GM19035 (cell line): ENCODE results near the gene RREB1.

Experiments used
- ATAC-seq: cut with Tn5 transposase; IDR thresholded peaks from one replicate; pipeline ENCODE4 v1.9.1; 2021; ENCODE audit not compliant: unreplicated experiment

RREB1 gene

GRCh38 chr6:7159790-7160525 is 52.2 kb downstream of the RREB1 start:
- no peak for ATAC-seq

- ATAC-seq, result no peak
Measured at GRCh38 chr6:7161253-7161623, 53.5 kb downstream of the RREB1 start.

GRCh38 chr6:7161845-7162244 is 54.1 kb downstream of the RREB1 start:
- no peak for ATAC-seq

- ATAC-seq, result no peak
Measured at GRCh38 chr6:7163661-7164071, 55.9 kb downstream of the RREB1 start.

GRCh38 chr6:7164536-7165001 is 56.8 kb downstream of the RREB1 start:
- ATAC-seq, result no peak

- no peak for ATAC-seq
Measured at GRCh38 chr6:7165002-7165889, 57.5 kb downstream of the RREB1 start.

- ATAC-seq, result no peak
Measured at GRCh38 chr6:7165890-7166267, 58.1 kb downstream of the RREB1 start.

GRCh38 chr6:7166410-7167293 is 58.9 kb downstream of the RREB1 start:
- ATAC-seq, result no peak

- ATAC-seq, result no peak
Measured at GRCh38 chr6:7169296-7169721, 61.5 kb downstream of the RREB1 start.

- ATAC-seq, result no peak
Measured at GRCh38 chr6:7170117-7170732, 62.5 kb downstream of the RREB1 start.

GRCh38 chr6:7171119-7171518 is 63.4 kb downstream of the RREB1 start:
- ATAC-seq, result no peak

- ATAC-seq, result no peak
Measured at GRCh38 chr6:7171733-7172132, 64.0 kb downstream of the RREB1 start.

- ATAC-seq, result no peak
Measured at GRCh38 chr6:7172649-7173048, 64.9 kb downstream of the RREB1 start.

- ATAC-seq, result no peak
Measured at GRCh38 chr6:7173843-7174503, 66.2 kb downstream of the RREB1 start.

- no peak for ATAC-seq
Measured at GRCh38 chr6:7175462-7175861, 67.7 kb downstream of the RREB1 start.

- ATAC-seq, result no peak
Measured at GRCh38 chr6:7176208-7176607, 68.4 kb downstream of the RREB1 start.

GRCh38 chr6:7178280-7178679 is 70.5 kb downstream of the RREB1 start:
- no peak for ATAC-seq

GRCh38 chr6:7180751-7181150 is 73.0 kb downstream of the RREB1 start:
- no peak for ATAC-seq

- ATAC-seq, result no peak
Measured at GRCh38 chr6:7183707-7184106, 75.9 kb downstream of the RREB1 start.

- ATAC-seq, result no peak
Measured at GRCh38 chr6:7184502-7184901, 76.7 kb downstream of the RREB1 start.
